Effector CD4-positive, alpha-beta T cell (primary cell): ENCODE measurements around the gene NOP10.
A peak's percentile ranks its signal among the peaks of the same experiment; 100 is the strongest.
"Not testable (repeated sequence)": the region's sequence is repeated elsewhere in the genome, so short reads cannot be mapped to it uniquely, and the experiment has no call there.

Experiments
- DNase-seq: peaks from one replicate; pipeline ENCODE4 v3.0.0-alpha.2; 2020
- total RNA-seq: gene quantifications from one replicate; lab custom pipeline; 2026; lab: John Stamatoyannopoulos, UW

NOP10 gene
- 28.1 reads per million, percentile 55 among the genes with 10 or more reads in this experiment for total RNA-seq

GRCh38 chr15:34342737-34343575 lies at the start of gene NOP10, which contains the start of gene NUTM1:
Gene NOP10, minus strand, starts transcription at chr15:34343136. Its CDS starts 63 bp downstream, at chr15:34343073.
Gene NUTM1, plus strand, starts transcription at chr15:34343315. Its CDS starts 382 bp downstream, at chr15:34343697.
- peak; percentile 92 for DNase-seq

DNA sequence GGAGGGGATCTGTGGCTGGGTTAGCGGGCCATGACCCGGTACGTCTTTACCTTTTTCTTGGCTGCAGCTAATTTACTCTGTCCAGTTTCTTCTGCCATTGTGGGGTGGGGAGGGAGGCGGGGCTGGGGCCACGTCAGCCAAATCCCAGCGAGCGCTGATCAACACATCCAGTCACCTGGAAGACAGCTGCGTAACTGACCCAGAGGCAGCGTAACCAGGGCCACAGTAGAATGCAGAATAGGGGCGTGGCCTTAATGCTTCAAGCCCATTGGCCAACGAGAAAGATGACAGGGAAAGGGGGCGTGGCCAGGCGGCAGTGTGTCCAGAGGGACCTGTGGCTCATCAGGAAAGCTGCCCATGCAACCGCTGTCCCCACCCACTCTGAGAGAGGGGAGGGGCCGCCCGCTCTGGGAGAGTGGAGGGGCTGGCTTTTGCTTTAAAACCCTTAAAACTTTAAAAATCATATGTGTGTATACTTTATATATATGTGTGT lies 46.7 kb upstream of the NOP10 start:
- not testable (repeated sequence) for DNase-seq

GRCh38 chr15:34381829-34382521 lies 39.0 kb upstream of the NOP10 start:
- not testable (repeated sequence) for DNase-seq

- not testable (repeated sequence) for DNase-seq
Measured at GRCh38 chr15:34380491-34380890, 37.6 kb upstream of the NOP10 start.

DNA sequence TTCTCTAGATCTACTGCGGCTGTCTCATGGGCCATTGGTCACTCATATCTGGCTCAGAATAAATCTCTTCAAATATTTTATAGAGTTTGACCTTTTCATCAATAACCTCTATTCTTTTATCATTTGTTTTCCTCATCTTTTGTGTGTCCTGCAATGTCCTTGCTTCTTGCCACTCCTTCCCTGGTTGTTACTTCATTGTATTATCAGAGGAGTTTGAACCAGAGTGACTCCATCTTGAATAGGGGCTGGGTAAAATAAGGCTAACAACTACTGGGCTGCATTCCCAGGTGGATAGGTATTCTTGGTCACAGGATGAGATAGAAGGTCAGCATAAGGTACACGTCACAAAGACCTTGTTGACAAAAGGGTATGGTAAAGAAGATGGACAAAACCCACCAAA lies 33.9 kb upstream of the NOP10 start:
- no peak for DNase-seq

GRCh38 chr15:34375541-34375940 lies 32.6 kb upstream of the NOP10 start:
- not testable (repeated sequence) for DNase-seq

DNA sequence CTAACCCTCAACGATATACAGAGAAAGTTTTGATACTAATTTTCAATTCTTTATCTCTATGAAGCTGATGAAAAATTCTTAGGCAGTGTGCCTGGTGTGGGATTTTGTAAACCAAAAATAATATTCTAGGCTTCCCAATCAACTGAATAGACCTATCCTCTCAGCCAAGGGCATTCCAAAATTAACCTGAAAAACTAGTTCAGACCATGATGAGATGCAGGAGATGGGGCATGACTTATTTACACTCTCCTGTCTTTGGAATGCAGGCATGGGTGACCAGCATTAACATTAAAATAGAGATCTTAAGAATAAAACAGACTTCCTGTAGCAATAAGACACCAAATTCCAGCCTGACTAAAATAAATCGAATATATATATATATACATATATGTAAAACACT lies 31.9 kb upstream of the NOP10 start:
- no peak for DNase-seq

DNA sequence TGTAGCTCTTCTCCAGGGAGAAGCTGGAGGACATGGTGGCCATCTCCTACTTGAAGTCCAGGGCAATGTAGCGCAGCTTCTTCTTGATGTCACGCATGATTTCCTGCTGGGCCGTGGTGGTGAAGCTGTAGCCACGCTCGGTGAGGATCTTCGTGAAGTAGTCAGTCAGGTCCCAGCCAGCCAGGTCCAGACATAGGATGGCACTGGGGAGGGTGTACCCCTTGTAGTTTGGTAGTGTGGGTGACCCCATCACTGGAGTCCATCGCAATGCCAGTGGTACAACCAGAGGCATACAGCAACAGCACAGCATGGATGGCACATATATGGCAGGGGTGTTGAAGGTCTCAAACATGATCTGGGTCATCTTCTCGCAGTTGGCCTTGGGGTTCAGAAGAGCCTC lies 31.0 kb upstream of the NOP10 start:
- no peak for DNase-seq

GRCh38 chr15:34370643-34371042 lies 27.7 kb upstream of the NOP10 start:
- DNase-seq = no peak

- DNase-seq = no peak
Measured at GRCh38 chr15:34370129-34370528, 27.2 kb upstream of the NOP10 start.

GRCh38 chr15:34367101-34368081 lies 24.5 kb upstream of the NOP10 start, which contains the start of gene LPCAT4:
Gene LPCAT4, minus strand, starts transcription at chr15:34367196. Its CDS starts 96 bp downstream, at chr15:34367100.
- DNase-seq = peak; percentile 86

- DNase-seq = peak; percentile 36
Measured at GRCh38 chr15:34366271-34367065, 23.5 kb upstream of the NOP10 start.

DNA sequence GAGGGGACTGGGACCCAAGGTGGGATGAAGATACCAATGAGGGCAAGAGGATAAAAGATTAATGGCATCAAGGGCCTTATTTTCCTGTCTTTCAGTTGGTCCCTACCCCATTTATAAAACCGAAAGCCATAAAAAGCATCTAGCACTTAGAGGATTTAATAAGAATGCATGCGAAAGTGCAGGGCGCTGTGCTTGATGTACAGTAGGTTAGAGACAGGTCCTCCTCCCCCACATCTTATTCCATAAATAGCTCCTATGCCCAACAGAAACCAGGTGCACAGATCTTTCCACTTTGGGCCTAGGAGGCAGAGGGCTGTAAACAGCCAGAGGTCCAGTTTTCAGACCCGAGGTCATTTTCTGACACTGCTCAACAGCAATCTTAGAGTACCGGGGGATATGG lies 22.9 kb upstream of the NOP10 start:
- no peak for DNase-seq

GRCh38 chr15:34365091-34365825 lies 22.3 kb upstream of the NOP10 start:
- DNase-seq = no peak

DNA sequence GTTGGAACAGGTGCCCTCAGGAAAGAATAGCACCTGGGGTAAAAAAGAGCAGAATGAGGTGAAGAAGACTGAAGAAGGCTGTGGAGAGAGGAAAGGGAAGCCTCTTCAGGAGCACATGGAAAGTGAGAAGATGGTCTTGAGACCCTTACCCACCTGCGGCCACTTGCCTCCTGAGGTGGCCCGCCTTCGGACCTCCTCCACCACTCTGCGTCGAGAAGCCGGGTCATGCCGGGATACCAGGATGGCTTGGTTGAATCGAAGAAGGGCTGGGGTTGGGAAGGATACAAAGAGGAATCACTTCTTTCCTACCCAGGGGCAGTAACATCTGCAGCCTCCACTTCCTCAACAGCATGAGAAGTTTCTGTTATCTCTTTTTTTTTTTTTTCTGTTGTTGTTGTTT lies 21.1 kb upstream of the NOP10 start:
- DNase-seq = no peak

- DNase-seq = no peak
Measured at GRCh38 chr15:34362047-34362773, 19.3 kb upstream of the NOP10 start.

GRCh38 chr15:34361278-34361677 lies 18.3 kb upstream of the NOP10 start:
- no peak for DNase-seq

GRCh38 chr15:34360298-34360697 lies 17.4 kb upstream of the NOP10 start:
- DNase-seq = no peak

GRCh38 chr15:34359416-34359815 lies 16.5 kb upstream of the NOP10 start:
- no peak for DNase-seq

DNA sequence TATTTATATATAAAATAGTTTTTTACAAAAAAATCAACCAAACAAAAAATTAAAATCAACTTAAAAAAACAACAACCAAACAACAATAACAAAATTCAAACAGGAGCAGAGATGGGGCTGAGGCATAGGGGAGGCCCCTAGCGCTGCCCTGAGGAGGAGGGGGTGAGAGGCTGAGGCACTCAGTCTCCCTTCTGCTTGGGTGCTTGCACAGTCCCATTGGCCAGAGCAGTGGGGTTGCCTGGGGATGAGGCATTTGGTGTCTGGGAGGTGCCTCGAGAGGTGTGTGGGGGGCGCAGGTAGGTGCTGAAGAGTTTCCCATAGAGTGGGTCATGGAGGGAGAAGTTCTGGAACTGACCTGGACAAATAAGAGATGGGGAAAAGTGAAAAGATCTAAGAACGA lies 16.0 kb upstream of the NOP10 start:
- no peak for DNase-seq
